ENCODE data around the gene APOH.
"Not testable (repeated sequence)": the region's sequence is repeated elsewhere in the genome, so short reads cannot be mapped to it uniquely, and the experiment has no call there.

Gene APOH

GRCh38 chr17:66228887-66229782 is at the start of gene APOH:
Gene APOH (minus strand): TSS chr17:66229415. CDS start chr17:66229379, 36 bp downstream.
- no peak for DNase-seq

GRCh38 chr17:66277191-66277590 is 48.0 kb upstream of the APOH start:
- DNase-seq, result no peak

- no peak for DNase-seq
Observed at GRCh38 chr17:66276328-66276937, 47.2 kb upstream of the APOH start.

- DNase-seq, result no peak
Observed at GRCh38 chr17:66275651-66276050, 46.4 kb upstream of the APOH start.

GRCh38 chr17:66273586-66273848 is 44.3 kb upstream of the APOH start:
- no peak for DNase-seq

GRCh38 chr17:66272811-66273585 is 43.8 kb upstream of the APOH start:
- DNase-seq, result no peak

- no peak for DNase-seq
Observed at GRCh38 chr17:66271512-66271911, 42.3 kb upstream of the APOH start.

- no peak for DNase-seq
Observed at GRCh38 chr17:66270106-66270505, 40.9 kb upstream of the APOH start.

- DNase-seq, result no peak
Observed at GRCh38 chr17:66268247-66268927, 39.2 kb upstream of the APOH start.

GRCh38 chr17:66264696-66265095 is 35.5 kb upstream of the APOH start:
- no peak for DNase-seq

GRCh38 chr17:66262767-66263166 is 33.6 kb upstream of the APOH start:
- DNase-seq, result no peak

- no peak for DNase-seq
Observed at GRCh38 chr17:66260688-66261087, 31.5 kb upstream of the APOH start.

GRCh38 chr17:66260275-66260674 is 31.1 kb upstream of the APOH start:
- no peak for DNase-seq

- no peak for DNase-seq
Observed at GRCh38 chr17:66255527-66255971, 26.3 kb upstream of the APOH start.

- DNase-seq, result peak; percentile 58 to 84
Observed at GRCh38 chr17:66255112-66255511, 25.9 kb upstream of the APOH start.

- DNase-seq, result not testable (repeated sequence)
Observed at GRCh38 chr17:66253458-66253857, 24.2 kb upstream of the APOH start.

- no peak for DNase-seq
Observed at GRCh38 chr17:66250686-66251085, 21.5 kb upstream of the APOH start.

GRCh38 chr17:66248285-66248684 is 19.1 kb upstream of the APOH start:
- DNase-seq, result no peak

GRCh38 chr17:66241839-66242238 is 12.6 kb upstream of the APOH start:
- no peak for DNase-seq

GRCh38 chr17:66240630-66241029 is 11.4 kb upstream of the APOH start:
- no peak for DNase-seq

GRCh38 chr17:66240013-66240412 is 10.8 kb upstream of the APOH start:
- no peak for DNase-seq

- no peak for DNase-seq
Observed at GRCh38 chr17:66235377-66235994, 6.3 kb upstream of the APOH start.

GRCh38 chr17:66234611-66235010 is 5.4 kb upstream of the APOH start:
- no peak for DNase-seq

All from NCI-H526 (cell line).